Muscle layer of duodenum (tissue), 2 donors: Measurements from ENCODE around the gene PDSS2.

ENCODE experiments used
- H3K27ac ChIP-seq: one replicate; pipeline ENCODE4 v1.7.0; 2013; ENCODE audit warnings: mild to moderate bottlenecking, low read length
- H3K27me3 ChIP-seq: one replicate; pipeline ENCODE4 v1.7.0; 2013; ENCODE audit warnings: low read depth, mild to moderate bottlenecking, control low read depth, low read length
- H3K36me3 ChIP-seq, 2 donors: one replicate each; pipeline ENCODE4 v1.7.0; 2013; ENCODE audit warnings: low read length in 2 of 2, control low read depth in 1 of 2, mild to moderate bottlenecking in 1 of 2; ENCODE audit not compliant: insufficient read depth in 2 of 2, control insufficient read depth in 1 of 2
- H3K4me1 ChIP-seq, 2 donors: one replicate each; pipeline ENCODE4 v1.7.0; 2013; ENCODE audit warnings: low read length in 2 of 2, mild to moderate bottlenecking in 2 of 2, control low read depth in 1 of 2, moderate library complexity in 1 of 2; ENCODE audit not compliant: insufficient read depth in 2 of 2, control insufficient read depth in 1 of 2
- H3K4me3 ChIP-seq, 2 donors: one replicate each; pipeline ENCODE4 v1.7.0; 2013; ENCODE audit warnings: low read length in 2 of 2, low read depth in 1 of 2, mild to moderate bottlenecking in 1 of 2
- H3K9me3 ChIP-seq, 2 donors: one replicate each; pipeline ENCODE4 v1.7.0; 2013; ENCODE audit warnings: low read length in 2 of 2, control low read depth in 1 of 2, mild to moderate bottlenecking in 1 of 2; ENCODE audit not compliant: control insufficient read depth in 1 of 2
- donor health status: healthy.

Gene PDSS2

GRCh38 chr6:107246972-107247615 is 212.3 kb downstream of the PDSS2 start:
- Histone ChIP-seq H3K27ac (no peak overlapping the region), H3K4me3 (no peak overlapping the region), H3K36me3 (no peaks in the 10 kb centered on the region), H3K9me3 (no peaks in the 10 kb centered on the region), H3K27me3 (no peaks in the 10 kb centered on the region), H3K4me1 (no peaks in the 10 kb centered on the region)

- Histone ChIP-seq H3K9me3 (no peaks in the 10 kb centered on the region), H3K27ac (no peak overlapping the region), H3K36me3 (no peaks in the 10 kb centered on the region), H3K4me1 (no peaks in the 10 kb centered on the region), H3K27me3 (no peaks in the 10 kb centered on the region), H3K4me3 (no peak overlapping the region)
These were observed 213.0 kb downstream of the PDSS2 start for GRCh38 chr6:107246249-107246971.

- Histone ChIP-seq H3K4me3 (no peak overlapping the region), H3K36me3 (no peaks in the 10 kb centered on the region), H3K27me3 (no peaks in the 10 kb centered on the region), H3K4me1 (no peaks in the 10 kb centered on the region), H3K27ac (no peak overlapping the region), H3K9me3 (no peaks in the 10 kb centered on the region)
These were observed 214.5 kb downstream of the PDSS2 start for GRCh38 chr6:107244742-107245480.

DNA sequence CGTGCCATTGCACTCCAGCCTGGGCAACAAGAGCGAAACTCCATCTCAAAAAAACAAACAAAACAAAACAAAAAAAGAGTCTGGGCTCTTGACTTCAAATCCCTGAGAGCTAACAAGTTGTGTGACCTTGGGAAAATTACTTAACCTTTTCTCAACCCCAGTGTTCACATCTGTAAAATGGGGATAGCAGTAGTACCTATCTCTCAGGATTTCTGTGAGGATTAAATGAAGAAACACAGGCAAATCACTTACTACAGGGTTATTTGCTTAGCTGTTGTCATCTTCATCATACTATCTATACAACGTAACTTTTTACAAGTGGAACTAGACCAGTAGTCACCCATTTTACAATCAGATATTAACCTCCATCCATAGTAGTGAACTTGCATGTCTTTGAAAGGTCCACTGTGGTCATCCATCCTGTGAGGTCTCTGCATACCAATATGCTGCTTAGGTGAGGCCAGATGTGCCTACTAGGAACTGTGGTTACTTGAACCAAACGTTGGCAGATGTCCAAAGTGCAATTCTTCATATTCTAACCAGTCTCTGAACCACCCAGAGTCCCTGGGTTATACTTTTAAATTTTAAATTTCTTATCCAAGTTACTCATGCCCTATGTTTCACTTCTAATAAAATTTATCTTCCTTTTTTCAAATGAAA is 215.2 kb downstream of the PDSS2 start:
- Histone ChIP-seq H3K36me3 (no peaks in the 10 kb centered on the region), H3K27ac (no peak overlapping the region), H3K4me3 (no peak overlapping the region), H3K9me3 (no peaks in the 10 kb centered on the region), H3K4me1 (no peaks in the 10 kb centered on the region), H3K27me3 (no peaks in the 10 kb centered on the region)

GRCh38 chr6:107243471-107243870 is 215.9 kb downstream of the PDSS2 start:
- Histone ChIP-seq H3K27me3 (no peaks in the 10 kb centered on the region), H3K36me3 (no peaks in the 10 kb centered on the region), H3K4me3 (no peak overlapping the region), H3K9me3 (no peaks in the 10 kb centered on the region), H3K4me1 (no peaks in the 10 kb centered on the region), H3K27ac (no peak overlapping the region)

DNA sequence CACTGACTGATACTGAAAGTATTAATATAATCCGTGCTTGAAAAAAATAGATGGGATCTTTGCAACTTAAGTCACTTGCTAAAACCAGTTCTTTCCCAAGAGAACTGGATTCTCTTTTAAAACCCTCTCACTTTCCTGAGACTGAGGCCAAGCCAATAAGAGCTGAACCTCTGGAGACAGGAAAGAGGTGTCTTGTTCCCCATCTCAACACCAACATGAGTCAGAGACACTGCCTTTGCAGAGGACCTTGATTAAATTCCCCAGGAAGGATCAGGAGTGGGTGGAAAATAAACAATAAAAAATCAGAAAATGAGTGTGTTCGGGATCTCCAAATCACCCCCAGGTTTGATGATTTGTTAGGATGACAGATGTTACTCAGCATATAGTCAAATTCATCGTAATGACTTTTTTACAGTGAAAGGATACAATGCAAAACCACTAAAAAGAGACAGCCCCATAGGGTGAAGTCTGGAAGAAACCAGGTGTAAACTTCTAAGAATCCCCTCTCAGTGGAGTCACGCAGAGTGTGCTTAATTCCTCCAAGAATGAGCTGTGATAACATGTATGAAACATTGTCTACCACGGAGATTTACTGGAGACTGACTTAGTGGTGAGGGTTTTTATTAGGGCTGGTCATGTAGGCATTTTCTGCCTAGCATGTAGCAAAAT is 221.2 kb downstream of the PDSS2 start:
- Histone ChIP-seq H3K27ac (no peak overlapping the region), H3K4me1 (no peaks in the 10 kb centered on the region)

GRCh38 chr6:107235511-107235910 is 223.9 kb downstream of the PDSS2 start:
- Histone ChIP-seq H3K4me3 (no peak overlapping the region), H3K9me3 (peaks cover 0 to 4% of the 10 kb centered on the region in 2 donors), H3K27ac (no peak overlapping the region), H3K27me3 (no peaks in the 10 kb centered on the region), H3K36me3 (peaks cover 0 to 17% of the 10 kb centered on the region in 2 donors), H3K4me1 (no peaks in the 10 kb centered on the region)

More for the DNA sequence above, 221.2 kb downstream of the PDSS2 start:
- Histone ChIP-seq H3K9me3 (peaks cover 0 to 4% of the 10 kb centered on the region in 2 donors), H3K4me3 (no peak overlapping the region), H3K36me3 (peaks cover 0 to 17% of the 10 kb centered on the region in 2 donors), H3K27me3 (no peaks in the 10 kb centered on the region)

DNA sequence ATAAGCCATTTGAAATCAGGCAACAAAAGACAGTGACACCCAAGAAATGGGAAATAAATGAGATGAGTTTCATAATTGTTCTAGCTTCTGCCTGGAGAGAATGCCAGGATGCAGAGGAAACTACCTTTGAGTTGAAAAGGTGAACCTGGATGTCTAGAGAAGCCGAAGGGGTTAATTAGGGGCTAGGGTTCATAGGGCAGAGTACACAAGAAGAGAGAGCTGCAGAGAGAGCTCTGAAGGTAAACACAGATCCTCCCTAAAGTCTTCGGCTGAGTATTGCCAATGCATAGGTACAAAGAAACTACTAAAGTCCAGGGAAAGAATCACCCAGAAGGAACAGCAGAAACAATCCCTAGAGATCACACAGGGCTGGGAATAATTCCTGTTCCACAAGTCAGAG is 224.4 kb downstream of the PDSS2 start:
- Histone ChIP-seq H3K4me3 (no peak overlapping the region), H3K27me3 (no peaks in the 10 kb centered on the region), H3K27ac (no peak overlapping the region), H3K36me3 (peaks cover 0 to 17% of the 10 kb centered on the region in 2 donors), H3K9me3 (peaks cover 0 to 4% of the 10 kb centered on the region in 2 donors), H3K4me1 (no peaks in the 10 kb centered on the region)

GRCh38 chr6:107231243-107231642 is 228.1 kb downstream of the PDSS2 start:
- Histone ChIP-seq H3K27ac (no peak overlapping the region), H3K36me3 (peaks cover 0 to 5% of the 10 kb centered on the region in 2 donors), H3K9me3 (peaks cover 0 to 4% of the 10 kb centered on the region in 2 donors), H3K4me3 (no peak overlapping the region), H3K4me1 (no peaks in the 10 kb centered on the region), H3K27me3 (no peaks in the 10 kb centered on the region)

GRCh38 chr6:107230448-107230847 is 228.9 kb downstream of the PDSS2 start:
- Histone ChIP-seq H3K27ac (no peak overlapping the region), H3K4me1 (no peaks in the 10 kb centered on the region), H3K27me3 (no peaks in the 10 kb centered on the region), H3K36me3 (no peaks in the 10 kb centered on the region), H3K4me3 (no peak overlapping the region), H3K9me3 (no peaks in the 10 kb centered on the region)
